Breast epithelium (tissue), 3 donors: Measurements from ENCODE around the gene LIPH.

ENCODE experiments used
- CTCF ChIP-seq, 3 donors: fragments of 450-650 bp; IDR thresholded peaks; one replicate each; pipeline ENCODE4 v1.5.1; 2016 to 2017; ENCODE audit warnings: antibody characterized with exemption in 3 of 3, mild to moderate bottlenecking in 3 of 3, moderate library complexity in 3 of 3
- POLR2A ChIP-seq: fragments of 450-650 bp; IDR thresholded peaks from one replicate; pipeline ENCODE4 v1.6.1; 2016; ENCODE audit warnings: antibody characterized with exemption, mild to moderate bottlenecking, moderate library complexity

GRCh38 chr3:185586686-185587039 lies 34.3 kb upstream of the LIPH start:
- no peak for TF ChIP-seq CTCF (IDR thresholded peaks at IDR 0.05)
- TF ChIP-seq POLR2A = no peak
